ENCODE measurements around the gene ZFHX3. TPM values are rescaled to one million over a fixed set of nuclear protein-coding genes. Genes with fewer than 3 reads are reported as not detected.
A peak's percentile ranks its signal among the peaks of the same experiment; 100 is the strongest.

ZFHX3 gene
- total and polyA plus RNA-seq, 3 donors from 2014 or later = 3.3 to 19.9 (median 15.7) TPM

GRCh38 chr16:72983728-72984350, 64.1 kb downstream of the ZFHX3 start:
- Histone ChIP-seq H3K4me1 (peaks cover 28% of the 10 kb centered on the region), H3K36me3 (ENCODE audit: low read depth, missing control alignments) (no peaks in the 10 kb centered on the region), H3K27me3 (no peaks in the 10 kb centered on the region), H3K27ac (no peak overlapping the region), H3K4me3 (no peak overlapping the region), H3K9me3 (no peaks in the 10 kb centered on the region)
- intact Hi-C loops (cut with DNase I; ENCODE audit: low total_unique reads) = loop anchor here (10.0 kb wide), 1 partner anchor 49 kb away; no protein-coding TSS in a partner anchor
- WGBS, 2 donors = 90 to 100% methylated on average over 2 of the region's 2 CpGs
- no peak for TF ChIP-seq CTCF (IDR thresholded peaks at IDR 0.05)
- no peak for DNase-seq

DNA sequence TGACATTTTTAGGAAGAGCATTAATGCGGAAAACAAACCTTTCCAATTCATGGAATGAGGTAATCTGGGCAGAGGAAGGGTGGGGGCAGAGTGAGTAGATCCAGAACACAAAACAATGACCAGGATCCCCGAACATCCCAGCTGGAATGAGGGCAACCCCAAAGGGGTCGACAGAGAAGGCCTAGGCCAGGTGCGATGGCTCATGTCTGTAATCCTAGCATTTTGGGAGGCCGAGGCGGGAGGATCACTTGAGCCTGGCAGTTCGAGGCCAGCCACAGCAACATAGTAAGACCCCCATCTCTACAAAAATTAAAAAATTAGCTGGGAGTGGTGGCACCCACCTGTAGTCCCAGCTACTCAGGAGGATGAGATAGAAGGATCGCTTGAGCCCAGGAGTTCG, 64.7 kb downstream of the ZFHX3 start:
- no peaks in the 10 kb centered on the region for H3K9me3 ChIP-seq
- no peak for DNase-seq
- H3K36me3 ChIP-seq (ENCODE audit: low read depth, missing control alignments) = no peaks in the 10 kb centered on the region
- no peak overlapping the region for H3K27ac ChIP-seq
- peaks cover 28% of the 10 kb centered on the region for H3K4me1 ChIP-seq
- H3K4me3 ChIP-seq = no peak overlapping the region
- WGBS, 2 donors = 92 to 95% methylated on average over 9 of the region's 9 CpGs
- intact Hi-C loops (cut with DNase I; ENCODE audit: low total_unique reads) = loop anchor here (10.0 kb wide), 1 partner anchor 48 kb away; no protein-coding TSS in a partner anchor
- no peaks in the 10 kb centered on the region for H3K27me3 ChIP-seq
- TF ChIP-seq CTCF (IDR thresholded peaks at IDR 0.05) = no peak
- TF ChIP-seq POLR2A (IDR thresholded peaks at IDR 0.05) = no peak

DNA sequence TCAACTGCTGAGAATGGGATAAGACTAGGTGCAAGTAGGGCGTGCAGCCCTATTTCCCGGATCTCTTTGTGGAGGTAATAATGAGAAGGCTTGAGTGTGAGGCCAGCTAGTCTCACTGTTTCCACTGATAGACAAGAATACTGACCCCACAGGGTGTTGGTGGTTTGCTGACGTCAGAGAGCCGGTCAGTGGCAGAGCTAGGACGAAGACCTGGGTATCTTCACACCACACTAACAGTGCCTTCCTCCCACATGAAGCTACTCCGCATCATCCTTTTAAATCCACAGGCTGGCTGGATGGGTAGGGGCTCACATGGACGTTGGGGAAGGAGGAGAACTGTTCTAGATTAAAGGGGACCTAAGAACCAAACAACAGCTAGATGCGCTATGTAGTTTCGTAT, 68.0 kb downstream of the ZFHX3 start:
- whole genome bisulfite sequencing, 2 donors = 74 to 79% methylated on average over 9 of the region's 9 CpGs
- H3K27ac ChIP-seq = peak overlapping the region in 1 of 2 donors; percentile 28
- no peak for TF ChIP-seq CTCF (IDR thresholded peaks at IDR 0.05)
- no peak for TF ChIP-seq POLR2A (IDR thresholded peaks at IDR 0.05)
- H3K4me1 ChIP-seq = peaks cover 13% of the 10 kb centered on the region
- DNase-seq = no peak
- intact Hi-C loops (cut with DNase I; ENCODE audit: low total_unique reads) = loop anchor here (10.0 kb wide), 1 partner anchor 45 kb away; no protein-coding TSS in a partner anchor
- no peak overlapping the region for H3K4me3 ChIP-seq
- H3K27me3 ChIP-seq = no peaks in the 10 kb centered on the region
- H3K9me3 ChIP-seq = no peaks in the 10 kb centered on the region
- no peaks in the 10 kb centered on the region for H3K36me3 ChIP-seq (ENCODE audit: low read depth, missing control alignments)

- H3K27ac ChIP-seq = no peak overlapping the region
Measured at GRCh38 chr16:72978212-72978611, 69.7 kb downstream of the ZFHX3 start.

More at GRCh38 chr16:72978212-72978611, 69.7 kb downstream of the ZFHX3 start:
- H3K4me3 ChIP-seq = no peak overlapping the region
- TF ChIP-seq CTCF (IDR thresholded peaks at IDR 0.05) = no peak
- TF ChIP-seq POLR2A (IDR thresholded peaks at IDR 0.05) = no peak
- DNase-seq = no peak
- intact Hi-C loops (cut with DNase I; ENCODE audit: low total_unique reads) = no loop called here
- H3K9me3 ChIP-seq = no peaks in the 10 kb centered on the region
- no peaks in the 10 kb centered on the region for H3K36me3 ChIP-seq (ENCODE audit: low read depth, missing control alignments)
- H3K4me1 ChIP-seq = peaks cover 13% of the 10 kb centered on the region
- WGBS, 2 donors = 80 to 96% methylated on average over 7 of the region's 7 CpGs
- H3K27me3 ChIP-seq = no peaks in the 10 kb centered on the region

All from testis (tissue), 3 donors.